Neuronal stem cell (in vitro differentiated cells): ENCODE data around the gene DNAH2.

Source experiments
- DNase-seq: peaks from one replicate; pipeline ENCODE4 v3.0.0-alpha.2; 2013; ENCODE audit warnings: low spot score
- H2AFZ ChIP-seq: one replicate; pipeline ENCODE4 v1.6.1; 2013; ENCODE audit warnings: mild to moderate bottlenecking, low read length, inconsistent platforms
- H2AK5ac ChIP-seq: 2 replicates; pipeline ENCODE4 v1.6.1; 2013; ENCODE audit warnings: low read depth, mild to moderate bottlenecking, inconsistent platforms, low read length, moderate library complexity, mixed read lengths
- H2BK120ac ChIP-seq: 2 replicates; pipeline ENCODE4 v1.6.1; 2013; ENCODE audit warnings: low read depth, mild to moderate bottlenecking, inconsistent platforms, low read length, moderate library complexity, mixed read lengths
- H2BK12ac ChIP-seq: one replicate; pipeline ENCODE4 v1.6.1; 2013; ENCODE audit warnings: low read length, inconsistent platforms
- H2BK15ac ChIP-seq: 2 replicates; pipeline ENCODE4 v1.6.1; 2013; ENCODE audit warnings: mild to moderate bottlenecking, low read length, inconsistent platforms, mixed read lengths
- H2BK5ac ChIP-seq: one replicate; pipeline ENCODE4 v1.6.1; 2013; ENCODE audit warnings: inconsistent platforms, mild to moderate bottlenecking, low read length, moderate library complexity
- H3K14ac ChIP-seq: one replicate; pipeline ENCODE4 v1.6.1; 2013; ENCODE audit warnings: low read length, inconsistent platforms
- H3K18ac ChIP-seq: 2 replicates; pipeline ENCODE4 v1.6.1; 2013; ENCODE audit warnings: low read length, inconsistent platforms
- H3K23ac ChIP-seq: 2 replicates; pipeline ENCODE4 v1.6.1; 2013; ENCODE audit warnings: low read depth, mild to moderate bottlenecking, mixed read lengths, low read length, inconsistent platforms; ENCODE audit not compliant: poor library complexity
- H3K27ac ChIP-seq: replicated peaks from 3 replicates; pipeline ENCODE4 v1.5.1; 2013; ENCODE audit warnings: low read length, inconsistent platforms
- H3K27me3 ChIP-seq, 3 experiments: 2 replicates each; pipeline ENCODE4 v1.6.1; 2013; ENCODE audit warnings: low read length in 3 of 3, mild to moderate bottlenecking in 2 of 3, inconsistent platforms in 1 of 3, low read depth in 1 of 3, mixed read lengths in 1 of 3, moderate library complexity in 1 of 3; ENCODE audit not compliant: control insufficient read depth in 3 of 3, insufficient read depth in 3 of 3
- H3K36me3 ChIP-seq, 2 donors: replicated peaks in 1 of 2; 2 replicates each; pipeline ENCODE4 v1.6.1; 2013; ENCODE audit warnings: low read length in 2 of 2; ENCODE audit not compliant: control insufficient read depth in 2 of 2, insufficient read depth in 2 of 2
- H3K4ac ChIP-seq: 2 replicates; pipeline ENCODE4 v1.6.1; 2013; ENCODE audit warnings: inconsistent platforms, mild to moderate bottlenecking, low read length, moderate library complexity
- H3K4me1 ChIP-seq, 2 donors: 1 replicate in 1 of 2; 2 replicates in 1 of 2; pipeline ENCODE4 v1.6.1; 2013; ENCODE audit warnings: low read length in 2 of 2, low read depth in 1 of 2; ENCODE audit not compliant: control insufficient read depth in 2 of 2, insufficient read depth in 1 of 2
- H3K4me2 ChIP-seq: one replicate; pipeline ENCODE4 v1.6.1; 2013; ENCODE audit warnings: mild to moderate bottlenecking, low read length, inconsistent platforms; ENCODE audit not compliant: insufficient read depth, poor library complexity, severe bottlenecking
- H3K4me3 ChIP-seq, 2 donors: 2 replicates each; pipeline ENCODE4 v1.5.1; 2013; ENCODE audit warnings: low read length in 2 of 2, mild to moderate bottlenecking in 2 of 2, inconsistent platforms in 1 of 2, moderate library complexity in 1 of 2
- H3K79me1 ChIP-seq: one replicate; pipeline ENCODE4 v1.6.1; 2013; ENCODE audit warnings: low read depth, mild to moderate bottlenecking, inconsistent platforms, low read length, moderate library complexity
- H3K9ac ChIP-seq: one replicate; pipeline ENCODE4 v1.6.1; 2013; ENCODE audit warnings: mild to moderate bottlenecking, low read depth, low read length, inconsistent platforms; ENCODE audit not compliant: poor library complexity
- H3K9me3 ChIP-seq, 2 donors: replicated peaks in 1 of 2; 2 replicates each; pipeline versions ENCODE3 to v1.6.1; 2013; ENCODE audit warnings: low read length in 2 of 2, mild to moderate bottlenecking in 2 of 2, inconsistent platforms in 1 of 2, low read depth in 1 of 2, mixed read lengths in 1 of 2, moderate library complexity in 1 of 2; ENCODE audit not compliant: control insufficient read depth in 2 of 2, insufficient read depth in 1 of 2
- H4K8ac ChIP-seq: one replicate; pipeline ENCODE4 v1.6.1; 2013; ENCODE audit warnings: low read depth, mild to moderate bottlenecking, inconsistent platforms, low read length, moderate library complexity
- H4K91ac ChIP-seq: one replicate; pipeline ENCODE4 v1.6.1; 2013; ENCODE audit warnings: low read length, low read depth, mild to moderate bottlenecking, inconsistent platforms; ENCODE audit not compliant: poor library complexity
- WGBS, 2 donors: extraction: QIAGEN DNeasy Blood & Tissue Kit; methylation state at CpG; one replicate each; pipeline ENCODE4 v1.1.7; 2013; ENCODE audit warnings: missing lambda C conversion rate in 2 of 2, mixed read lengths in 1 of 2; ENCODE audit not compliant: insufficient read length in 2 of 2, insufficient replicate concordance in 1 of 2; ENCODE audit errors: extremely low coverage in 2 of 2; 5-methylcytosine and 5-hydroxymethylcytosine counted together

Gene DNAH2

DNA sequence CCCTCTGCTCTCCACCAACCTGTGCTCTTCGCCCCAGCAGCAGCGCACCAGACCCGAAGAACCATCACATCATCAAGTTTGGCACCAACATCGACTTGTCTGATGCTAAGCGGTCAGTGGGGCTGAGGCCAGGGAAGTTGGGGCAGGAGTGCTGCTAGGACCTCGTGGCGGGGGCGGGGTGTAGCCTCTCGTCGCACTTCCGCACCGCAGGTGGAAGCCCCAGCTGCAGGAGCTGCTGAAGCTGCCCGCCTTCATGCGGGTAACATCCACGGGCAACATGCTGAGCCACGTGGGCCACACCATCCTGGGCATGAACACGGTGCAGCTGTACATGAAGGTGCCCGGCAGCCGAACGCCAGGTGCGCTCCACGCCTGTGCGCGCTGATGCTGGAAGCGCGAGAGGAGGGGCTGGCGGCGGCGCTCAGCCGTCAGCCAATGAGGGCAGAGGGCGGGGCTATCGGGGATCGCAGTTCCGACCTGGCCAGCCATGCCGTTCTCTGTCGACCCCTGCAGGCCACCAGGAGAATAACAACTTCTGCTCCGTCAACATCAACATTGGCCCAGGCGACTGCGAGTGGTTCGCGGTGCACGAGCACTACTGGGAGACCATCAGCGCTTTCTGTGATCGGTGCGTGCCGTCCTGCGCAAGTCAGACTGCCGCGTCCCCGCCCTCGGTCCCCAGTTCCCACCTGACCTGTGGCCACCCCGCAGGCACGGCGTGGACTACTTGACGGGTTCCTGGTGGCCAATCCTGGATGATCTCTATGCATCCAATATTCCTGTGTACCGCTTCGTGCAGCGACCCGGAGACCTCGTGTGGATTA lies 134.1 kb downstream of the DNAH2 start:
- H2AFZ ChIP-seq, result no peak overlapping the region
- H3K36me3 ChIP-seq, result peaks cover 47 to 75% of the 10 kb centered on the region in 2 donors
- no CpG with 5 or more reads among the region's 60 CpGs for WGBS, 2 donors
- H3K18ac ChIP-seq, result peak overlapping the region; percentile 84
- no peaks in the 10 kb centered on the region for H3K9me3 ChIP-seq
- H3K4me3 ChIP-seq, result no peak overlapping the region
- H2BK5ac ChIP-seq, result peak overlapping the region; percentile 72
- peak; percentile 89 for DNase-seq
- H3K14ac ChIP-seq, result peak overlapping the region; percentile 17
- peaks cover 15% of the 10 kb centered on the region for H3K79me1 ChIP-seq
- peak overlapping the region; percentile 86 for H4K8ac ChIP-seq
- peak overlapping the region; percentile 73 for H3K9ac ChIP-seq
- no peak overlapping the region for H2BK12ac ChIP-seq
- no peak overlapping the region for H3K27ac ChIP-seq
- peak overlapping the region; percentile 47 for H3K4ac ChIP-seq
- peak overlapping the region; percentile 38 for H3K4me2 ChIP-seq
- H3K4me1 ChIP-seq, result peaks cover 23 to 25% of the 10 kb centered on the region in 2 donors
- no peak overlapping the region for H4K91ac ChIP-seq
- peak overlapping the region; percentile 91 for H2BK15ac ChIP-seq
- H3K27me3 ChIP-seq, result peaks cover 0 to 9% (median 0%) of the 10 kb centered on the region in 3 experiments
- no peak overlapping the region for H2BK120ac ChIP-seq
- peak overlapping the region; percentile 87 for H3K23ac ChIP-seq
- H2AK5ac ChIP-seq, result peak overlapping the region; percentile 89

GRCh38 chr17:7852262-7852670 lies 134.7 kb downstream of the DNAH2 start:
- H3K9me3 ChIP-seq, result no peaks in the 10 kb centered on the region
- peak overlapping the region; percentile 89 for H2AK5ac ChIP-seq
- H3K79me1 ChIP-seq, result peaks cover 10% of the 10 kb centered on the region
- H4K8ac ChIP-seq, result peak overlapping the region; percentile 86
- H2BK5ac ChIP-seq, result peak overlapping the region; percentile 72
- peaks cover 0 to 9% (median 0%) of the 10 kb centered on the region in 3 experiments for H3K27me3 ChIP-seq
- no peak overlapping the region for H3K4me2 ChIP-seq
- no CpG with 5 or more reads among the region's 20 CpGs for WGBS, 2 donors
- H2BK12ac ChIP-seq, result no peak overlapping the region
- no peak overlapping the region for H3K4ac ChIP-seq
- no peak overlapping the region for H3K27ac ChIP-seq
- no peak overlapping the region for H2AFZ ChIP-seq
- H4K91ac ChIP-seq, result no peak overlapping the region
- peaks cover 24 to 28% of the 10 kb centered on the region in 2 donors for H3K4me1 ChIP-seq
- H3K18ac ChIP-seq, result peak overlapping the region; percentile 84
- peak overlapping the region; percentile 57 for H3K9ac ChIP-seq
- H3K23ac ChIP-seq, result peak overlapping the region; percentile 77
- no peak for DNase-seq
- H2BK15ac ChIP-seq, result peak overlapping the region; percentile 91
- H3K4me3 ChIP-seq, result no peak overlapping the region
- H3K14ac ChIP-seq, result no peak overlapping the region
- H3K36me3 ChIP-seq, result peaks cover 42 to 69% of the 10 kb centered on the region in 2 donors
- no peak overlapping the region for H2BK120ac ChIP-seq

DNA sequence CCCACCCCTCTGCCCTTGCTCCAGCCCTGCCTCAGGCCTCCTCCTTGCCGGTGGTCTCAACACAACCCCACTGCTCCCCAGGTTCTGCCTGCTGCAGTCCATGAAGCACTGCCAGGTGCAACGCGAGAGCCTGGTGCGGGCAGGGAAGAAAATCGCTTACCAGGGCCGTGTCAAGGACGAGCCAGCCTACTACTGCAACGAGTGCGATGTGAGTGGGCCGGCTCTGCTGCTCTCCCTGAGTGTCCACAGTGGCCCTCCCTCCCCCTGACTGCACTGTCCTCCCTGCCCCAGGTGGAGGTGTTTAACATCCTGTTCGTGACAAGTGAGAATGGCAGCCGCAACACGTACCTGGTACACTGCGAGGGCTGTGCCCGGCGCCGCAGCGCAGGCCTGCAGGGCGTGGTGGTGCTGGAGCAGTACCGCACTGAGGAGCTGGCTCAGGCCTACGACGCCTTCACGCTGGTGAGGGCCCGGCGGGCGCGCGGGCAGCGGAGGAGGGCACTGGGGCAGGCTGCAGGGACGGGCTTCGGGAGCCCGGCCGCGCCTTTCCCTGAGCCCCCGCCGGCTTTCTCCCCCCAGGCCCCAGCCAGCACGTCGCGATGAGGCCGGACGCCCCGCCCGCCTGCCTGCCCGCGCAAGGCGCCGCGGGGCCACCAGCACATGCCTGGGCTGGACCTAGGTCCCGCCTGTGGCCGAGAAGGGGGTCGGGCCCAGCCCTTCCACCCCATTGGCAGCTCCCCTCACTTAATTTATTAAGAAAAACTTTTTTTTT lies 135.6 kb downstream of the DNAH2 start:
- no peak overlapping the region for H3K27ac ChIP-seq
- WGBS, 2 donors, result no CpG with 5 or more reads among the region's 51 CpGs
- DNase-seq, result no peak

GRCh38 chr17:7853691-7854038 lies 136.1 kb downstream of the DNAH2 start:
- Histone ChIP-seq H2BK12ac (no peak overlapping the region), H3K14ac (no peak overlapping the region), H3K4me1 (peaks cover 30 to 36% of the 10 kb centered on the region in 2 donors), H2AK5ac (peak overlapping the region; percentile 71), H3K9ac (no peak overlapping the region), H3K4ac (no peak overlapping the region), H3K79me1 (peaks cover 9% of the 10 kb centered on the region), H3K18ac (peak overlapping the region; percentile 13), H3K27me3 (peaks cover 0 to 9% (median 0%) of the 10 kb centered on the region in 3 experiments), H3K4me2 (no peak overlapping the region), H3K23ac (no peak overlapping the region), H3K4me3 (no peak overlapping the region), H4K91ac (no peak overlapping the region), H3K9me3 (no peaks in the 10 kb centered on the region), H2BK15ac (no peak overlapping the region), H2BK120ac (no peak overlapping the region), H4K8ac (no peak overlapping the region), H3K36me3 (peaks cover 39 to 66% of the 10 kb centered on the region in 2 donors), H2AFZ (no peak overlapping the region), H3K27ac (no peak overlapping the region), H2BK5ac (no peak overlapping the region)
- no CpG with 5 or more reads among the region's 21 CpGs for WGBS, 2 donors
- DNase-seq, result no peak

More for the DNA sequence above, 135.6 kb downstream of the DNAH2 start:
- H3K27me3 ChIP-seq, result peaks cover 0 to 9% (median 0%) of the 10 kb centered on the region in 3 experiments
- H3K79me1 ChIP-seq, result peaks cover 9% of the 10 kb centered on the region
- peak overlapping the region; percentile 84 for H3K14ac ChIP-seq
- peak overlapping the region; percentile 78 for H3K23ac ChIP-seq
- H3K36me3 ChIP-seq, result peaks cover 40 to 64% of the 10 kb centered on the region in 2 donors
- no peak overlapping the region for H3K4me3 ChIP-seq
- no peak overlapping the region for H4K91ac ChIP-seq
- no peak overlapping the region for H2BK120ac ChIP-seq
- no peaks in the 10 kb centered on the region for H3K9me3 ChIP-seq
- H4K8ac ChIP-seq, result peak overlapping the region; percentile 45
- no peak overlapping the region for H2BK5ac ChIP-seq
- H2AK5ac ChIP-seq, result peak overlapping the region; percentile 71
- H3K18ac ChIP-seq, result peak overlapping the region; percentile 62
- H2BK15ac ChIP-seq, result peak overlapping the region; percentile 76
- H3K4ac ChIP-seq, result no peak overlapping the region
- H2BK12ac ChIP-seq, result peak overlapping the region; percentile 24
- no peak overlapping the region for H3K4me2 ChIP-seq
- H3K9ac ChIP-seq, result peak overlapping the region; percentile 74
- no peak overlapping the region for H2AFZ ChIP-seq
- peaks cover 25 to 30% of the 10 kb centered on the region in 2 donors for H3K4me1 ChIP-seq
